Liver (tissue), 3 donors: ENCODE measurements around the gene CDHR4.

ENCODE experiments used
- EGR1 ChIP-seq, 2 donors: IDR thresholded peaks; 2 replicates each; pipeline ENCODE4 v1.6.1; 2016 to 2018; ENCODE audit warnings: antibody characterized with exemption in 2 of 2, low read depth in 2 of 2
- GABPA ChIP-seq, 2 donors: IDR thresholded peaks in 1 of 2; conservative IDR thresholded peaks in 1 of 2; 2 replicates each; pipeline ENCODE4 v1.6.1; 2016; ENCODE audit warnings: antibody characterized with exemption in 2 of 2, mild to moderate bottlenecking in 1 of 2, moderate library complexity in 1 of 2
- TF ChIP-seq, protein P1 (sequence below): fragments of 150-350 bp; IDR thresholded peaks from 2 replicates; pipeline ENCODE4 v1.5.1; 2017; ENCODE audit warnings: improper control_type of control experiment, low read depth, low read length; ENCODE audit not compliant: missing input control
- donor health status: healthy.
- donor health status: healthy.

DNA sequence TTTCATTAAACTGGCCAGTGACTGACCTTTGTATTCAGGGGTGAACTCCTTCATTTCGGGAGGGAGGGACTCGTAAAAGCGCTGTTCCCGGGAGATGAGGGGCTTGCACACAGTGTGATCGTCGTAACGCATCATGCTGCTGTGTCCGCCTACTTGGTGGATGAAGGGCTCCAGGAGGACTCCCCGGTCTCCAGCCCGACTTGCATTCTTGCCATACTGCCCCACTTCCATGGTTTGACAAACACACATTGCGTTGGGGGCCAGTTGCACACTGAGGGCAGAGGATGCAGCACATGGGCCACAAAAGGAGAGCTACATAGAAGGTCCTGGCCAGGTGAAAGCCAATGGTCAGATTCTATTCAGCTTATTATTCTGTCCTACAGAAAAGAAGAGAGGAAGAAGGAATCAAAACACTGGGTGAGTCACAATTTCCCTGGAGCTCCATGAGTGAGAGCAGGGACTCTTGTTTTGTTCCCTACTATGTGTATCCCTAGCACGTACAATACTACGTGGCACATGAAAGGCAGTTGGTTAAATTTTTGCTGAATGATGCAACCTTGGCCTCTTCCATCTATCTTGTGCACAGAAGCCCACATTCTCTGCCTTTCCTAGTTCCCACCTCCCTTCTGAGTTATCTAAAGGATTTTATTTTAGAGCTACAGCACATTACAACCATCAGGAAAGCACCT is 51.7 kb downstream of the CDHR4 start:
- TF ChIP-seq EGR1 (IDR thresholded peaks at IDR 0.05; ENCODE audit: low read depth in 2 of 2): no peak
- TF ChIP-seq, protein P1, sequence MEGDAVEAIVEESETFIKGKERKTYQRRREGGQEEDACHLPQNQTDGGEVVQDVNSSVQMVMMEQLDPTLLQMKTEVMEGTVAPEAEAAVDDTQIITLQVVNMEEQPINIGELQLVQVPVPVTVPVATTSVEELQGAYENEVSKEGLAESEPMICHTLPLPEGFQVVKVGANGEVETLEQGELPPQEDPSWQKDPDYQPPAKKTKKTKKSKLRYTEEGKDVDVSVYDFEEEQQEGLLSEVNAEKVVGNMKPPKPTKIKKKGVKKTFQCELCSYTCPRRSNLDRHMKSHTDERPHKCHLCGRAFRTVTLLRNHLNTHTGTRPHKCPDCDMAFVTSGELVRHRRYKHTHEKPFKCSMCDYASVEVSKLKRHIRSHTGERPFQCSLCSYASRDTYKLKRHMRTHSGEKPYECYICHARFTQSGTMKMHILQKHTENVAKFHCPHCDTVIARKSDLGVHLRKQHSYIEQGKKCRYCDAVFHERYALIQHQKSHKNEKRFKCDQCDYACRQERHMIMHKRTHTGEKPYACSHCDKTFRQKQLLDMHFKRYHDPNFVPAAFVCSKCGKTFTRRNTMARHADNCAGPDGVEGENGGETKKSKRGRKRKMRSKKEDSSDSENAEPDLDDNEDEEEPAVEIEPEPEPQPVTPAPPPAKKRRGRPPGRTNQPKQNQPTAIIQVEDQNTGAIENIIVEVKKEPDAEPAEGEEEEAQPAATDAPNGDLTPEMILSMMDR: no peak
- TF ChIP-seq GABPA (IDR thresholded peaks at IDR 0.05 in 1 of 2, conservative IDR thresholded peaks at IDR 0.05 in 1 of 2): no peak
